Lower lobe of right lung (tissue), 2 donors: ENCODE data around the gene TMCO4. TPM values are rescaled to one million over a fixed set of nuclear protein-coding genes. Genes with fewer than 3 reads are reported as not detected.

Experiments
- ATAC-seq, 2 donors: fragments of 200-7000 bp; cut with Tn5 transposase; one replicate each; pipeline ENCODE4 v1.9.1; 2020 to 2022; ENCODE audit warnings: mild to moderate bottlenecking in 2 of 2, moderate library complexity in 2 of 2
- DNase-seq: peaks from one replicate; pipeline ENCODE4 v3.0.0-alpha.2; 2020
- H3K27ac ChIP-seq: fragments of 200-600 bp; one replicate; pipeline ENCODE4 v1.8.0; 2022
- H3K27me3 ChIP-seq: fragments of 200-600 bp; one replicate; pipeline ENCODE4 v1.8.0; 2022; ENCODE audit warnings: low read depth
- H3K36me3 ChIP-seq: fragments of 200-600 bp; one replicate; pipeline ENCODE4 v1.8.0; 2022; ENCODE audit warnings: mild to moderate bottlenecking
- H3K4me1 ChIP-seq: fragments of 200-600 bp; one replicate; pipeline ENCODE4 v1.8.0; 2022
- H3K4me3 ChIP-seq: fragments of 200-600 bp; one replicate; pipeline ENCODE4 v1.8.0; 2022; ENCODE audit warnings: mild to moderate bottlenecking
- H3K9me3 ChIP-seq: fragments of 200-600 bp; one replicate; pipeline ENCODE4 v1.8.0; 2022
- CTCF ChIP-seq: fragments of 200-600 bp; IDR thresholded peaks from one replicate; pipeline ENCODE4 v1.8.0; 2022; ENCODE audit warnings: antibody characterized with exemption, mild to moderate bottlenecking
- intact Hi-C: fragments of 100-400 bp; cut with DNase I; formaldehyde crosslinking; loops from one replicate; pipeline ENCODE4 v1.11.0; 2022
- total RNA-seq: library from RNA; stranded (reverse); fragmentation: NEBNext Ultra II Directional; extraction: Animal tissue kit (Norgen Biotek cat#: 25700); gene quantifications from one replicate; pipeline ENCODE4 v1.2.1, GENCODE V29; 2021
- donor health status: DM: no; HTN: yes; CAD: no; lungs with severe emphysema.

Gene TMCO4
- total RNA-seq, 1 donor from 2014 or later: 26.3 TPM

- Histone ChIP-seq H3K27ac (no peak overlapping the region), H3K36me3 (peaks cover 8% of the 10 kb centered on the region), H3K27me3 (no peaks in the 10 kb centered on the region), H3K4me1 (no peaks in the 10 kb centered on the region), H3K4me3 (no peak overlapping the region), H3K9me3 (no peaks in the 10 kb centered on the region)
- no peak for TF ChIP-seq CTCF
- no peak for ATAC-seq
- intact Hi-C loops: no loop called here
- DNase-seq: no peak
Observed at GRCh38 chr1:19706136-19706535, 93.6 kb downstream of the TMCO4 start.

- H3K4me1 ChIP-seq: no peaks in the 10 kb centered on the region
- DNase-seq (no peak), ATAC-seq (no peak)
- H3K27me3 ChIP-seq: no peaks in the 10 kb centered on the region
- intact Hi-C loops: no loop called here
- H3K36me3 ChIP-seq: peaks cover 8% of the 10 kb centered on the region
- TF ChIP-seq CTCF: no peak
- no peak overlapping the region for H3K27ac ChIP-seq
- no peak overlapping the region for H3K4me3 ChIP-seq
- no peaks in the 10 kb centered on the region for H3K9me3 ChIP-seq
Observed at GRCh38 chr1:19705464-19705863, 94.3 kb downstream of the TMCO4 start.

- peak; percentile 67 for DNase-seq
- peak; percentile 85 to 88 for ATAC-seq
- H3K27ac ChIP-seq: no peak overlapping the region
- H3K36me3 ChIP-seq: peaks cover 15% of the 10 kb centered on the region
- intact Hi-C loops: no loop called here
- no peak overlapping the region for H3K4me3 ChIP-seq
- H3K27me3 ChIP-seq: no peaks in the 10 kb centered on the region
- H3K4me1 ChIP-seq: no peaks in the 10 kb centered on the region
- peak; percentile 91 for TF ChIP-seq CTCF
- H3K9me3 ChIP-seq: no peaks in the 10 kb centered on the region
Observed at GRCh38 chr1:19704247-19705113, 95.2 kb downstream of the TMCO4 start.

- intact Hi-C loops: no loop called here
- Histone ChIP-seq H3K27ac (no peak overlapping the region), H3K27me3 (no peaks in the 10 kb centered on the region), H3K36me3 (peaks cover 15% of the 10 kb centered on the region), H3K4me1 (no peaks in the 10 kb centered on the region), H3K4me3 (no peak overlapping the region), H3K9me3 (no peaks in the 10 kb centered on the region)
- ATAC-seq: no peak
- no peak for TF ChIP-seq CTCF
- DNase-seq: no peak
Observed at GRCh38 chr1:19703280-19703679, 96.4 kb downstream of the TMCO4 start.

- Histone ChIP-seq H3K27me3 (no peaks in the 10 kb centered on the region), H3K4me1 (no peaks in the 10 kb centered on the region), H3K27ac (no peak overlapping the region), H3K36me3 (peaks cover 23% of the 10 kb centered on the region), H3K4me3 (no peak overlapping the region), H3K9me3 (no peaks in the 10 kb centered on the region)
- DNase-seq (no peak), ATAC-seq (no peak)
- no peak for TF ChIP-seq CTCF
- intact Hi-C loops: no loop called here
Observed at GRCh38 chr1:19700079-19700777, 99.5 kb downstream of the TMCO4 start.
